Glomerular visceral epithelial cell (primary cell): ENCODE measurements around the gene GNB3.

Experiments
- DNase-seq: peaks from one replicate; pipeline ENCODE4 v3.0.0-alpha.2; 2016; ENCODE audit errors: extremely low spot score

Gene GNB3

GRCh38 chr12:6836851-6837250, 3.9 kb upstream of the GNB3 start:
- DNase-seq = no peak

GRCh38 chr12:6837370-6838060, 3.2 kb upstream of the GNB3 start:
- DNase-seq = no peak

GRCh38 chr12:6838854-6839253, 1.9 kb upstream of the GNB3 start:
- no peak for DNase-seq

- DNase-seq = no peak
These were observed 1.1 kb upstream of the GNB3 start for GRCh38 chr12:6839482-6840201.

- no peak for DNase-seq
These were observed 395 bp upstream of the GNB3 start for GRCh38 chr12:6840330-6840729.

- no peak for DNase-seq
These were observed 1.4 kb downstream of the GNB3 start for GRCh38 chr12:6842075-6842474.

- DNase-seq = no peak
These were observed 2.6 kb downstream of the GNB3 start for GRCh38 chr12:6843118-6843902.

- DNase-seq = no peak
These were observed 4.7 kb downstream of the GNB3 start for GRCh38 chr12:6845395-6845794.

GRCh38 chr12:6846316-6846869, 5.7 kb downstream of the GNB3 start:
- no peak for DNase-seq

- DNase-seq = no peak
These were observed 7.0 kb downstream of the GNB3 start for GRCh38 chr12:6847676-6848075.

GRCh38 chr12:6849427-6849826, 8.7 kb downstream of the GNB3 start:
- DNase-seq = no peak

GRCh38 chr12:6849976-6850560, 9.3 kb downstream of the GNB3 start:
- no peak for DNase-seq

- no peak for DNase-seq
These were observed 10.0 kb downstream of the GNB3 start for GRCh38 chr12:6850796-6851152.

- peak; percentile 97 for DNase-seq
These were observed 10.6 kb downstream of the GNB3 start, which contains the start of gene CDCA3 for GRCh38 chr12:6851153-6851920. CDCA3 (minus strand) TSS chr12:6851286; CDS start chr12:6850952, 334 bp downstream.

- peak; percentile 99 for DNase-seq
These were observed 11.4 kb downstream of the GNB3 start, which contains the start of gene USP5 for GRCh38 chr12:6851921-6852650. USP5 (plus strand) TSS chr12:6852150; CDS start chr12:6852180, 30 bp downstream.

- DNase-seq = peak; percentile 69
These were observed 12.1 kb downstream of the GNB3 start for GRCh38 chr12:6852651-6853354.

- no peak for DNase-seq
These were observed 12.9 kb downstream of the GNB3 start for GRCh38 chr12:6853626-6854025.

- no peak for DNase-seq
These were observed 13.3 kb downstream of the GNB3 start for GRCh38 chr12:6854036-6854435.

- DNase-seq = no peak
These were observed 14.6 kb downstream of the GNB3 start for GRCh38 chr12:6855322-6855721.

- DNase-seq = no peak
These were observed 18.1 kb downstream of the GNB3 start for GRCh38 chr12:6858799-6859198.
